ENCODE results near the gene KSR2.
"Not testable (repeated sequence)": the region's sequence is repeated elsewhere in the genome, so short reads cannot be mapped to it uniquely, and the experiment has no call there.

Gene KSR2

GRCh38 chr12:117680312-117680711, 288.5 kb downstream of the KSR2 start:
- no peak for DNase-seq

GRCh38 chr12:117679776-117680175, 289.0 kb downstream of the KSR2 start:
- DNase-seq, result no peak

GRCh38 chr12:117674763-117675162, 294.0 kb downstream of the KSR2 start:
- DNase-seq, result no peak

GRCh38 chr12:117674313-117674712, 294.5 kb downstream of the KSR2 start:
- no peak for DNase-seq

- DNase-seq, result no peak
These were observed 297.1 kb downstream of the KSR2 start for GRCh38 chr12:117671734-117672133.

GRCh38 chr12:117664169-117664568, 304.6 kb downstream of the KSR2 start:
- DNase-seq, result no peak

GRCh38 chr12:117662620-117663395, 306.0 kb downstream of the KSR2 start:
- no peak for DNase-seq

- DNase-seq, result no peak
These were observed 306.6 kb downstream of the KSR2 start for GRCh38 chr12:117662220-117662619.

GRCh38 chr12:117661471-117661870, 307.3 kb downstream of the KSR2 start:
- no peak for DNase-seq

- no peak for DNase-seq
These were observed 307.9 kb downstream of the KSR2 start for GRCh38 chr12:117660896-117661295.

- no peak for DNase-seq
These were observed 310.6 kb downstream of the KSR2 start for GRCh38 chr12:117658226-117658625.

- no peak for DNase-seq
These were observed 319.0 kb downstream of the KSR2 start for GRCh38 chr12:117649796-117650195.

GRCh38 chr12:117646520-117646919, 322.3 kb downstream of the KSR2 start:
- no peak for DNase-seq

- DNase-seq, result no peak
These were observed 323.3 kb downstream of the KSR2 start for GRCh38 chr12:117645473-117645872.

GRCh38 chr12:117643971-117644370, 324.8 kb downstream of the KSR2 start:
- no peak for DNase-seq

- DNase-seq, result no peak
These were observed 326.9 kb downstream of the KSR2 start for GRCh38 chr12:117641885-117642284.

- DNase-seq, result no peak
These were observed 328.3 kb downstream of the KSR2 start for GRCh38 chr12:117640511-117640910.

- no peak for DNase-seq
These were observed 339.3 kb downstream of the KSR2 start for GRCh38 chr12:117629454-117629853.

- DNase-seq, result not testable (repeated sequence)
These were observed 340.1 kb downstream of the KSR2 start for GRCh38 chr12:117628711-117629110.

GRCh38 chr12:117622741-117623140, 346.0 kb downstream of the KSR2 start:
- DNase-seq, result no peak

GRCh38 chr12:117622087-117622486, 346.7 kb downstream of the KSR2 start:
- no peak for DNase-seq

GRCh38 chr12:117607778-117608177, 361.0 kb downstream of the KSR2 start:
- DNase-seq, result no peak

- DNase-seq, result no peak
These were observed 361.8 kb downstream of the KSR2 start for GRCh38 chr12:117606945-117607344.

GRCh38 chr12:117606024-117606423, 362.8 kb downstream of the KSR2 start:
- no peak for DNase-seq

Data from GDM1 (cell line).